ENCODE data around the gene FXYD6. TPM values are rescaled to one million over a fixed set of nuclear protein-coding genes. Genes with fewer than 3 reads are reported as not detected.

The FXYD6 gene
- total and polyA plus RNA-seq, 4 donors: 37.0 to 70.0 (median 43.9) TPM

- H3K9ac ChIP-seq (ENCODE audit: insufficient read depth in 1 of 2, low read length in 2 of 2): no peak overlapping the region
- H3K27ac ChIP-seq (ENCODE audit: low read depth in 1 of 2, low read length in 1 of 2): no peak overlapping the region
- DNase-seq (no peak), ATAC-seq (ENCODE audit: insufficient read depth, low FRiP score) (no peak)
- peaks cover 7 to 51% (median 21%) of the 10 kb centered on the region in 5 donors for H3K4me1 ChIP-seq (ENCODE audit: control insufficient read depth in 5 of 5, insufficient read depth in 5 of 5, low read length in 5 of 5)
- H3K4me3 ChIP-seq: no peak overlapping the region
- H3K36me3 ChIP-seq (ENCODE audit: control insufficient read depth in 4 of 4, insufficient read depth in 4 of 4, low read length in 4 of 4): peaks cover 0 to under 1% (median 0%) of the 10 kb centered on the region in 4 donors
- 85 to 91% methylated on average over 18 of the region's 18 CpGs for WGBS, 2 donors
- H3K9me3 ChIP-seq (ENCODE audit: control insufficient read depth in 4 of 4, insufficient read depth in 3 of 4, low read length in 3 of 4): no peaks in the 10 kb centered on the region
- H3K27me3 ChIP-seq (ENCODE audit: control insufficient read depth in 3 of 3, insufficient read depth in 3 of 3, low read length in 2 of 3): no peaks in the 10 kb centered on the region
- TF ChIP-seq CTCF (IDR thresholded peaks at IDR 0.05; ENCODE audit: control extremely low read depth, extremely low read depth): no peak
Observed at GRCh38 chr11:117871160-117871559, 5.3 kb downstream of the FXYD6 start.

- no peak for TF ChIP-seq CTCF (IDR thresholded peaks at IDR 0.05; ENCODE audit: control extremely low read depth, extremely low read depth)
- DNase-seq (peak in 1 of 3 donors; percentile 47), ATAC-seq (ENCODE audit: insufficient read depth, low FRiP score) (no peak)
- Histone ChIP-seq H3K27ac (ENCODE audit: low read depth in 1 of 2, low read length in 1 of 2) (peak overlapping the region in 1 of 2 donors; percentile 35), H3K36me3 (ENCODE audit: control insufficient read depth in 4 of 4, insufficient read depth in 4 of 4, low read length in 4 of 4) (no peaks in the 10 kb centered on the region), H3K4me1 (ENCODE audit: control insufficient read depth in 5 of 5, insufficient read depth in 5 of 5, low read length in 5 of 5) (peaks cover 7 to 47% (median 21%) of the 10 kb centered on the region in 5 donors), H3K27me3 (ENCODE audit: control insufficient read depth in 3 of 3, insufficient read depth in 3 of 3, low read length in 2 of 3) (no peaks in the 10 kb centered on the region), H3K9me3 (ENCODE audit: control insufficient read depth in 4 of 4, insufficient read depth in 3 of 4, low read length in 3 of 4) (no peaks in the 10 kb centered on the region), H3K4me3 (no peak overlapping the region), H3K9ac (ENCODE audit: insufficient read depth in 1 of 2, low read length in 2 of 2) (no peak overlapping the region)
- WGBS, 2 donors: 79 to 88% methylated on average over 9 of the region's 9 CpGs
Observed at GRCh38 chr11:117870103-117870952, 6.1 kb downstream of the FXYD6 start.

- DNase-seq (no peak), ATAC-seq (ENCODE audit: insufficient read depth, low FRiP score) (no peak)
- 57 to 84% methylated on average over 4 of the region's 4 CpGs for WGBS, 2 donors
- Histone ChIP-seq H3K4me3 (no peak overlapping the region), H3K4me1 (ENCODE audit: control insufficient read depth in 5 of 5, insufficient read depth in 5 of 5, low read length in 5 of 5) (peaks cover 7 to 40% (median 16%) of the 10 kb centered on the region in 5 donors), H3K9ac (ENCODE audit: insufficient read depth in 1 of 2, low read length in 2 of 2) (no peak overlapping the region), H3K27ac (ENCODE audit: low read depth in 1 of 2, low read length in 1 of 2) (peak overlapping the region in 1 of 2 donors; percentile 35), H3K9me3 (ENCODE audit: control insufficient read depth in 4 of 4, insufficient read depth in 3 of 4, low read length in 3 of 4) (no peaks in the 10 kb centered on the region), H3K36me3 (ENCODE audit: control insufficient read depth in 4 of 4, insufficient read depth in 4 of 4, low read length in 4 of 4) (no peaks in the 10 kb centered on the region), H3K27me3 (ENCODE audit: control insufficient read depth in 3 of 3, insufficient read depth in 3 of 3, low read length in 2 of 3) (no peaks in the 10 kb centered on the region)
- TF ChIP-seq CTCF (IDR thresholded peaks at IDR 0.05; ENCODE audit: control extremely low read depth, extremely low read depth): no peak
Observed at GRCh38 chr11:117869604-117870003, 6.9 kb downstream of the FXYD6 start.
